SU-DHL-6 (cell line): ENCODE data around the gene PYGB.

ENCODE experiments used
- H2AFZ ChIP-seq: fragments of 200-600 bp; sonication (generic); 2 replicates; pipeline ENCODE4 v1.6.1; 2014; ENCODE audit warnings: low read depth, mild to moderate bottlenecking, moderate library complexity, mixed read lengths, antibody characterized with exemption, low read length; ENCODE audit not compliant: severe bottlenecking
- H3F3A ChIP-seq: fragments of 200-600 bp; shearing (Covaris generic); 2 replicates; pipeline ENCODE4 v1.6.0; 2016; ENCODE audit warnings: antibody characterized with exemption, mild to moderate bottlenecking; ENCODE audit not compliant: insufficient read depth
- H3K27ac ChIP-seq: fragments of 200-600 bp; sonication (generic); 2 replicates; pipeline ENCODE4 v1.5.1; 2016; ENCODE audit warnings: low read depth, mild to moderate bottlenecking, low read length, moderate library complexity, mixed read lengths
- H3K27me3 ChIP-seq: fragments of 200-600 bp; sonication (generic), shearing (Covaris generic); 2 replicates; pipeline ENCODE4 v1.6.0; 2014; ENCODE audit warnings: mild to moderate bottlenecking, low read length
- H3K36me3 ChIP-seq: fragments of 200-600 bp; sonication (generic); 2 replicates; pipeline ENCODE4 v1.6.1; 2014; ENCODE audit warnings: mild to moderate bottlenecking, low read length, mixed read lengths
- H3K4me2 ChIP-seq: fragments of 300-600, 200-600 bp; shearing (Covaris generic), sonication (generic); 2 replicates; pipeline ENCODE4 v1.6.0; 2014; ENCODE audit warnings: low read length, low read depth, mild to moderate bottlenecking; ENCODE audit not compliant: poor library complexity, severe bottlenecking
- H3K4me3 ChIP-seq: fragments of 200-600 bp; sonication (generic); 2 replicates; pipeline ENCODE4 v1.5.1; 2014; ENCODE audit warnings: antibody characterized with exemption, low read length, mild to moderate bottlenecking, mixed read lengths; ENCODE audit not compliant: insufficient read depth, poor library complexity, severe bottlenecking
- H3K79me2 ChIP-seq: fragments of 200-600 bp; sonication (generic); 2 replicates; pipeline ENCODE4 v1.6.1; 2014; ENCODE audit warnings: mild to moderate bottlenecking, low read length, moderate library complexity; ENCODE audit not compliant: insufficient read depth
- H3K9ac ChIP-seq: fragments of 200-600 bp; sonication (generic); 2 replicates; pipeline ENCODE4 v1.7.0; 2014; ENCODE audit warnings: mild to moderate bottlenecking, low read length
- H3K9me2 ChIP-seq: fragments of 200-600 bp; sonication (generic); replicated peaks from 2 replicates; pipeline ENCODE4 v1.6.1; 2014; ENCODE audit warnings: low read length; ENCODE audit not compliant: insufficient read depth
- H3K9me3 ChIP-seq: fragments of 200-600 bp; sonication (generic); 2 replicates; pipeline ENCODE4 v1.6.1; 2014; ENCODE audit warnings: low read length, mixed read lengths; ENCODE audit not compliant: insufficient read depth
- H4K20me1 ChIP-seq: fragments of 200-600 bp; sonication (generic); 2 replicates; pipeline ENCODE4 v1.6.1; 2014; ENCODE audit warnings: low read depth, mild to moderate bottlenecking, antibody characterized with exemption, low read length, moderate library complexity, mixed read lengths
- CTCF ChIP-seq: fragments of 200-600 bp; sonication (generic); IDR thresholded peaks from one replicate; pipeline ENCODE4 v1.5.1; 2017; ENCODE audit warnings: antibody characterized with exemption, mild to moderate bottlenecking, low read length, moderate library complexity; ENCODE audit not compliant: insufficient read depth, poor library complexity, severe bottlenecking
- EZH2phosphoT487 ChIP-seq: fragments of 200-600 bp; sonication (generic), shearing (Covaris generic); conservative IDR thresholded peaks from 2 replicates; pipeline ENCODE4 v1.6.1; 2018; ENCODE audit warnings: mild to moderate bottlenecking, antibody characterized with exemption, low read length, moderate library complexity, mixed read lengths

PYGB gene

GRCh38 chr20:25227317-25227831 is 20.5 kb upstream of the PYGB start:
- no peak overlapping the region for H3K4me3 ChIP-seq
- TF ChIP-seq EZH2phosphoT487, result no peak
- TF ChIP-seq CTCF, result no peak
- no peaks in the 10 kb centered on the region for H4K20me1 ChIP-seq
- H3K9me3 ChIP-seq, result no peaks in the 10 kb centered on the region
- H3F3A ChIP-seq, result no peaks in the 10 kb centered on the region
- no peak overlapping the region for H3K9ac ChIP-seq
- no peak overlapping the region for H2AFZ ChIP-seq
- H3K4me2 ChIP-seq, result no peak overlapping the region
- no peaks in the 10 kb centered on the region for H3K27me3 ChIP-seq
- H3K79me2 ChIP-seq, result no peaks in the 10 kb centered on the region
- no peaks in the 10 kb centered on the region for H3K9me2 ChIP-seq
- no peaks in the 10 kb centered on the region for H3K36me3 ChIP-seq
- no peak overlapping the region for H3K27ac ChIP-seq

- Histone ChIP-seq H3F3A (no peaks in the 10 kb centered on the region), H4K20me1 (no peaks in the 10 kb centered on the region), H3K79me2 (no peaks in the 10 kb centered on the region), H2AFZ (no peak overlapping the region), H3K4me3 (no peak overlapping the region), H3K9me2 (no peaks in the 10 kb centered on the region), H3K4me2 (no peak overlapping the region), H3K27me3 (no peaks in the 10 kb centered on the region), H3K36me3 (no peaks in the 10 kb centered on the region), H3K9ac (no peak overlapping the region), H3K27ac (no peak overlapping the region), H3K9me3 (no peaks in the 10 kb centered on the region)
- TF ChIP-seq CTCF, result no peak
- TF ChIP-seq EZH2phosphoT487, result no peak
Measured at GRCh38 chr20:25229486-25230165, 18.3 kb upstream of the PYGB start.

- H3K4me3 ChIP-seq, result no peak overlapping the region
- no peaks in the 10 kb centered on the region for H3F3A ChIP-seq
- H3K9me3 ChIP-seq, result no peaks in the 10 kb centered on the region
- TF ChIP-seq CTCF, result no peak
- no peak for TF ChIP-seq EZH2phosphoT487
- H4K20me1 ChIP-seq, result no peaks in the 10 kb centered on the region
- H3K9me2 ChIP-seq, result no peaks in the 10 kb centered on the region
- H3K79me2 ChIP-seq, result no peaks in the 10 kb centered on the region
- no peak overlapping the region for H2AFZ ChIP-seq
- H3K4me2 ChIP-seq, result no peak overlapping the region
- no peak overlapping the region for H3K27ac ChIP-seq
- H3K9ac ChIP-seq, result no peak overlapping the region
- no peaks in the 10 kb centered on the region for H3K36me3 ChIP-seq
- H3K27me3 ChIP-seq, result no peaks in the 10 kb centered on the region
Measured at GRCh38 chr20:25230166-25230831, 17.6 kb upstream of the PYGB start.
